Activated CD4-positive, alpha-beta T cell treated with anti-CD3 and anti-CD28 coated beads, Interleukin-2, amount 10 ng/mL, durations not matched to agents 24 days and 14 days (primary cell): ENCODE data around the gene CBL. TPM values are rescaled to one million over a fixed set of nuclear protein-coding genes. Genes with fewer than 3 reads are reported as not detected.
"Not testable (repeated sequence)": the region's sequence is repeated elsewhere in the genome, so short reads cannot be mapped to it uniquely, and the experiment has no call there.

Source experiments
- DNase-seq: peaks from one replicate; pipeline ENCODE4 v3.0.0; 2022
- H3K27ac Mint-ChIP-seq: one replicate; pipeline ENCODE4 v1.8.0; 2022; ENCODE audit warnings: mild to moderate bottlenecking, mixed read lengths
- H3K27me3 Mint-ChIP-seq: one replicate; pipeline ENCODE4 v1.8.0; 2022; ENCODE audit warnings: mixed read lengths
- H3K36me3 Mint-ChIP-seq: one replicate; pipeline ENCODE4 v1.8.0; 2022; ENCODE audit warnings: low read depth, mild to moderate bottlenecking, mixed read lengths
- H3K4me1 Mint-ChIP-seq: one replicate; pipeline ENCODE4 v1.8.0; 2021; ENCODE audit warnings: mixed read lengths
- H3K4me3 Mint-ChIP-seq: one replicate; pipeline ENCODE4 v1.8.0; 2022; ENCODE audit warnings: mild to moderate bottlenecking, moderate library complexity, mixed read lengths
- H3K9me3 Mint-ChIP-seq: one replicate; pipeline ENCODE4 v1.8.0; 2021; ENCODE audit warnings: mixed read lengths
- intact Hi-C: fragments of 100-400 bp; cut with micrococcal nuclease; formaldehyde crosslinking; loops from one replicate; pipeline ENCODE4 v1.15.1; 2023
- total RNA-seq: library from RNA; stranded (reverse); gene quantifications from 2 replicates; pipeline ENCODE4 v1.2.3, GENCODE V29; 2022

The CBL gene
- total RNA-seq, 1 donor from 2014 or later: 36.5 TPM

DNA sequence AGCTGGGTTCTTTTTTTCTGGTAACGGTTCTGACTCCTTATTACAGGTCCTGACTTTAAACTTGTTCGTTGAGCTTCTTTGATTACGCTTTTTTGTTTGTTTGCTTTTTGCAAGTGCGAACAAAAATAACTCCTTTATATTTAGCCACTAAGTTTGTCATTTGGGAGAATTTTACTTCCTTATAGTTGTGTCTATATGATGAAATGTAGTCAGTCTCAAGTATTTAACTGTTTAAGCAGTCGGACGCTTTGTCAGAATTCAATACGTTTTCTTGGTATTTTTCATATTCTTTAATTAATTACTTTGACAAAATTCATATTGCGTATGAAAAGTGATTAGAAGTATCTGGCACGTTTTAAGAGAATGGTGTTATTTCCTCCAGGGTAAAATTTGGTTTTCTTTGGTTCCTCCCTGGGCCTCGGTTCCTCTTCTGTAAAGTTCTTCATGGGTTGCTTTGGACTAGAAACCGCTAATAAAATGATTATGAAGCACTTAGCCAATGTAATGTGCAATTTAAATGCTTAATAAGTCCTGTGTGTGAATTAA lies 1.3 kb downstream of the CBL start:
- Mint-ChIP-seq H3K4me3 (peak overlapping the region; percentile 99), H3K27ac (peak overlapping the region; percentile 87), H3K9me3 (no peaks in the 10 kb centered on the region), H3K4me1 (peaks cover 18% of the 10 kb centered on the region), H3K36me3 (peaks cover 6% of the 10 kb centered on the region), H3K27me3 (no peaks in the 10 kb centered on the region)
- intact Hi-C loops: loop anchor here (1.0 to 5.0 kb wide), 3 partner anchors 77 to 115 kb away; partner anchors contain the start of gene C2CD2L
- DNase-seq: no peak

DNA sequence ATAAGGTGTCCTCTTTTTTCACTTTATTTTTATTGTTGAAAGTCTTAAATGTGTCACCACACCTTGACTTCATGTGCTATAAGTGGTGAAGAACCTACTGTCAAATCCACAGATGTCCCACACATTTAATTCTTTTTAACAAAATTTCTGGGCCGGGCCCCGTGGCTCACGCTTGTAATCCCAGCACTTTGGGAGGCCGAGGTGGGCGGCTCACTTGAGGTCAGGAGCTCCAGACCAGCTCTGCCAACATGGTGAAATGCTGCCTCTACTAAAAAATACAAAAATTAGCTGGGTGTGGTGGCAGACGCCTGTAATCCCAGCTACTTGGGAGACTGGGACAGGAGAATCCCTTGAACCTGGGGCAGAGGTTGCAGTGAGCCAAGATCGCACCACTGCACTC lies 3.0 kb downstream of the CBL start:
- H3K27ac Mint-ChIP-seq: no peak overlapping the region
- no peaks in the 10 kb centered on the region for H3K9me3 Mint-ChIP-seq
- peaks cover 22% of the 10 kb centered on the region for H3K4me1 Mint-ChIP-seq
- peak overlapping the region; percentile 8 for H3K4me3 Mint-ChIP-seq
- DNase-seq: no peak
- no peaks in the 10 kb centered on the region for H3K27me3 Mint-ChIP-seq
- intact Hi-C loops: loop anchor here (5.0 kb wide), 2 partner anchors 102 to 113 kb away; partner anchors contain the start of gene C2CD2L
- H3K36me3 Mint-ChIP-seq: peaks cover 9% of the 10 kb centered on the region

DNA sequence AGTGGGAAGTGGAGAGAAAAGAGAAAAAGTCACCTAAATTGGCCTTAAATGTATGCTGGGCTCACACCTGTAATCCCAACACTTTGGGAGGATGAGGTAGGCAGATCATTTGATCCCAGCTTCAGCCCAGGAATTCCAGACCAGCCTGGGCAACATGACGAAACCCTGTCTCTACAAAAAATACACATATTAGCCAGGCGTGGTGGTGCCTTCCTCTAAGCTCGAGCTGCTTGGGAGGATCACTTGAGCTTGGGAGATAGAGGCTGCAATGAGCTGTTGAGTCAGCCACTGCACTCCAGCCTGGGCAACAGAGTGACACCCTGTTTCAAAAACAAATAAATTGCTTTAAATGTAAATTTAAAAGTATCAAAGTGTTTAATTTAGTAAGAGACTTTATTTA lies 3.9 kb downstream of the CBL start:
- Mint-ChIP-seq H3K9me3 (no peaks in the 10 kb centered on the region), H3K36me3 (peaks cover 11% of the 10 kb centered on the region), H3K4me1 (peaks cover 21% of the 10 kb centered on the region), H3K4me3 (no peak overlapping the region), H3K27ac (peak overlapping the region; percentile 48), H3K27me3 (no peaks in the 10 kb centered on the region)
- intact Hi-C loops: no loop called here
- no peak for DNase-seq

DNA sequence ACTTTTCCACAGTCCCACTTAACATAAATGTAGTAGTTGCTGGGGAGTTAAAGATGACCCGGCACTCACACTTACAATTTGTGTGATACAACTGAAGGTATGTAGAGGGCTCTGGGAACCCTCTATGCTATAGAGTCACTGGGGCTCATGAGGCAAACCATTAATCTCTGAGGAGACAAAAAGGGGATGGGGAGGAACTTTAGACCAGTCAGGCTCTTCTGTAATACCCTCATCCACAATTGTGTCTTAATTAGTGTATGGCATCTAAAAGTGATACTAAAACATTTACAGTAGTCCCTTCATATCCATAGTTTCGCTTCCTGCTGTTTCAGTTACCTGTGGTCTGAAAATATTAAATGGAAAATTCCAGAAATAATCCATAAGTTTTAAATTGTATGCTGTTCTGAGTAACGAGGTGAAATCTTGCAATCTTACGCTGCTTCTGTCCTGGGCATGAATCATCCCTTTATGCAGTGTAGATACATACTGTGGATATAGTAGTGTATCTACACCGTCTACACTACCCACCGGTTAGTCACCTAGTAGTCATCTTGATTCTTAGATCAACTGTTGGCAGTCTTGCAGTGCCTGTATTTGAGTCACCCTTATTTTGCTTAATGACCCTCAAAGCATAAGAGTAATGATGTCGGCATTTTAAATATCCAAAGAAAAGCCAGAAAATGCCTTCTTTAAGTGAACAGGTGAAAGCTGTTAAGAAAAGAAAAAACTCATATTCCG lies 12.2 kb downstream of the CBL start:
- H3K36me3 Mint-ChIP-seq: peaks cover 6% of the 10 kb centered on the region
- H3K9me3 Mint-ChIP-seq: no peaks in the 10 kb centered on the region
- peaks cover 23% of the 10 kb centered on the region for H3K4me1 Mint-ChIP-seq
- H3K27ac Mint-ChIP-seq: peak overlapping the region; percentile 26
- H3K4me3 Mint-ChIP-seq: no peak overlapping the region
- H3K27me3 Mint-ChIP-seq: no peaks in the 10 kb centered on the region
- DNase-seq: no peak
- intact Hi-C loops: loop anchor here (1.0 kb wide), 1 partner anchor 12 kb away; the partner anchor contains the start of gene CBL

DNA sequence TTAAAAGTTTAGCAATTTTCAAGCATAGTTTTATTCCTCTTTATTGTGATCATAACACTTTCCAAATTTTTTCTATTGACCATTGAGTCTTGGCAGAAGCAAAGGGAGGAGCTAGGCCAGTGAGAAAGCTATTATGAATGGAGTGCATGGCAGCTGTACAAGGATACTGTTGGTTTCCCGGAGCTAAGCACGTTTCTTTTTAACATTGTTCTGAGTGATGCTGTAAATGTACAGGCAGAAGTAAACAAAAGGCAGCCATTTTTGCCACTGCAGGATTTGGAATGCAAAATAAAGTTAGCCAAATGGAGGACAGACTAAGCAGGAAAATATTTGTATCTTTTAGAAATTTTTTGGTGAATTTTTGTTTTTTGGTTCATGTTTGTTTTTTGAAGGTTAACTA lies 16.2 kb downstream of the CBL start:
- Mint-ChIP-seq H3K4me3 (no peak overlapping the region), H3K4me1 (peaks cover 28% of the 10 kb centered on the region), H3K27me3 (no peaks in the 10 kb centered on the region), H3K9me3 (no peaks in the 10 kb centered on the region), H3K27ac (peak overlapping the region; percentile 47), H3K36me3 (peaks cover 6% of the 10 kb centered on the region)
- no peak for DNase-seq
- intact Hi-C loops: no loop called here

DNA sequence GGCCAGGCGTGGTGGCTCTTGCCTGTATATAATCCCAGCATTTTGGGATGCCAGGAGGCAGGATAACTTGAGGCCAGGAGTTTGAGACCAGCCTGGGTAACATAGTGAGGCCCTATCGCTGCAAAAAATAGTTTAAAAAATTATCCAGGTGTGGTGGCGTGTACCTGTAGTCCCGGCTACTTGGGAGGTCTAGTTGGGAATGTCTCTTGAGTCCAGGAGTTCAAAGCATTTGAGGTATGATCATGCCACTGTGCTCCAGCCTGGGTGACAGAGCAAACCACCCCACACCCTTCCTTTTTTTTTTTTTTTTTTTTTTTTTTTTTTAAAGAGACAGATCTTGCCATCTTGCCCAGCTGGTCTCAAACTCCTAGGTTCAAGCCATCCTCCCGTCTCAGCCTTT lies 16.8 kb downstream of the CBL start:
- intact Hi-C loops: no loop called here
- Mint-ChIP-seq H3K27ac (no peak overlapping the region), H3K4me1 (peaks cover 25% of the 10 kb centered on the region), H3K9me3 (no peaks in the 10 kb centered on the region), H3K27me3 (no peaks in the 10 kb centered on the region), H3K36me3 (peaks cover 6% of the 10 kb centered on the region), H3K4me3 (no peak overlapping the region)
- DNase-seq: no peak

DNA sequence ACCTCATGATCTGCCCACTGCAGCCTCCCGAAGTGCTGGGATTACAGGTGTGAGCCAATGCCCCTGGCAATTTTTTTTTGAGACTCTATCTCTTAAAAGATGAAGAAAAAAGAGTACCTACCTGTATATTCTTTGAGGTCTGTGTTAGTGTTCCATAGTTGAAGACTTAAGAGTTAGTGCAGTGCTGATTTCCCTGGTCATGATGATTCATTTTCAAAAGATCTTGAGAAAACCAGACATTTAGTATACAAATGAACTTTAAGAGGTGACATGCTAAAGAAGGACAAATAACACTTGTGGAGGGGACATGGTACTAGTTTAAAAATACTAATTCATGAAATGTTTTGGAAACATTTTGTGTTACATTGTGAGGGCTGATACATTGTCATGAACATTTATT lies 17.7 kb downstream of the CBL start:
- DNase-seq: no peak
- H3K4me1 Mint-ChIP-seq: peaks cover 25% of the 10 kb centered on the region
- no peak overlapping the region for H3K4me3 Mint-ChIP-seq
- H3K36me3 Mint-ChIP-seq: peaks cover 6% of the 10 kb centered on the region
- intact Hi-C loops: no loop called here
- H3K27me3 Mint-ChIP-seq: no peaks in the 10 kb centered on the region
- no peaks in the 10 kb centered on the region for H3K9me3 Mint-ChIP-seq
- peak overlapping the region; percentile 9 for H3K27ac Mint-ChIP-seq

DNA sequence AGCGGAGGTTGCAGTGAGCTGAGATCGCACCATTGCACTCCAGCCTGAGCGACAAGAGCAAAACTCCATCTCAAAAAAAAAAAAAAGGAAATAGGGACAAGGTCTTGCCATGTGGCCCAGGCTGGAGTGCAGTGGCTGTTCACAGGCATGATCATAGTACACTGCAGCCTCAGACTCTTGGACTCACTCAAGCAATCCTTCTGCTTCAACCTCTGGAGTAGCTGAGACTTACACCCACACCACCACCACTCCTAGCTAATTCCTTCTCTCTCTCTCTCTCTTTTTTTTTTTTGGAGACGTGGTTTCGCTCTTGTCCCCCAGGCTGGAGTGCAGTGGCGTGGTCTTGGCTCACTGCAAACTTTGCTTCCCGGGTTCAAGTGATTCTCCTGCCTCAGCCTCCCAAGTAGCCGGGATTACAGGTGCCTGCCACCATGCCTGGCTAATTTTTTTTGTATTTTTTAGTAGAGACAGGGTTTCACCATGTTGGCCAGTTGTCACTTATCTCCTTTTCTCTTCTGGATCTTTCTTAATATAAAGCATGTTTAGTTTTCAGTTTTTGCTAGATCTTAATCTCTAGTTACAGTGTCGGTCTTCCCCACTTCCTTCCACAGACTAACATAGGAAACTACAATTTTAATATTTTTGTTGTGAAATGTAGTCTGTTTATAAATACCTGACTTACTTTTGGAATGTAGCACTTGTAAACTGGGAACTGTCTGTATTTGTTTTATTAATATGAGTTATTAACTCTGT lies 22.6 kb downstream of the CBL start:
- H3K4me3 Mint-ChIP-seq: peak overlapping the region; percentile 54
- H3K36me3 Mint-ChIP-seq: peaks cover 23% of the 10 kb centered on the region
- H3K27me3 Mint-ChIP-seq, H3K9me3 Mint-ChIP-seq, intact Hi-C loops, DNase-seq: not testable (repeated sequence)
- H3K4me1 Mint-ChIP-seq: peaks cover 32% of the 10 kb centered on the region
- peak overlapping the region; percentile 51 for H3K27ac Mint-ChIP-seq

DNA sequence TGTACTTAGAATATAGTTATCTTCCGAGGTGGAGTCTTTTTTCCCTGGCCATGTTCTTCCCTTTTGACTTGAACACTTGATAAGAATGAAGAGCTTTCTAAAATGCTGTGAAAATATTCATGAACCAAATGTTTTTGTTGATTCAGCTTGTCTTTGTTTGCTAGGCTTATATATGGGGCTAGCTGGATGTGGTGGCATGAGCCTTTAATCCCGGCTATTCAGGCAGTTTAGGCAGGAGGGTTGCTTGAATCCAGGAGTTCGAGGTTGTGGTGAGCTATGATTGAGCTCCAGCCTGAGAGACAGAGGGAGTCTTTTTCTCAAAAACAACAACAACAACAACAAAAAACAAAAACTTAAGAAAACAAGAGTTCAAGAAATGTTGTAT lies 23.1 kb downstream of the CBL start:
- Mint-ChIP-seq H3K36me3 (peaks cover 23% of the 10 kb centered on the region), H3K9me3 (no peaks in the 10 kb centered on the region), H3K27ac (peak overlapping the region; percentile 51), H3K4me1 (peaks cover 26% of the 10 kb centered on the region), H3K27me3 (no peaks in the 10 kb centered on the region), H3K4me3 (peak overlapping the region; percentile 54)
- no peak for DNase-seq
- intact Hi-C loops: no loop called here

DNA sequence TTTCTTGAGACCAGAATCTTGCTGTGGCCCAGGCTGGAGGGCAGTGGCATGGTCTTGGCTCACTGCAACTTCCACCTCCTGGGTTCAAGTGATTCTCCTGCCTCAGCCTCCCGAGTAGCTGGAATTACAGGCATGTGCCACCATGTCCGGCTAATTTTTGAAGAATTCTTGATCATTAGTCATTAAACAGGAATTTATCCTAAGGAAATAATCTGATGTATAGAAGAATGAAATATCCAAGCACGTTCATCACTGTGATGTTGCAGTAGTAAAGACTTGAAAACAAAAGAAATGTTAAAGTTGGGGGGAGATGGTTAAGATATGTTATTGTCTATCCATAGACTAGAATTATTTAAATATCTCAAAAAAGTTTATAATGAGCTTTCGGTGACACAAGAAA lies 23.6 kb downstream of the CBL start:
- intact Hi-C loops: no loop called here
- Mint-ChIP-seq H3K9me3 (no peaks in the 10 kb centered on the region), H3K27ac (no peak overlapping the region), H3K27me3 (no peaks in the 10 kb centered on the region), H3K4me3 (no peak overlapping the region), H3K4me1 (peaks cover 27% of the 10 kb centered on the region), H3K36me3 (peaks cover 27% of the 10 kb centered on the region)
- DNase-seq: no peak

DNA sequence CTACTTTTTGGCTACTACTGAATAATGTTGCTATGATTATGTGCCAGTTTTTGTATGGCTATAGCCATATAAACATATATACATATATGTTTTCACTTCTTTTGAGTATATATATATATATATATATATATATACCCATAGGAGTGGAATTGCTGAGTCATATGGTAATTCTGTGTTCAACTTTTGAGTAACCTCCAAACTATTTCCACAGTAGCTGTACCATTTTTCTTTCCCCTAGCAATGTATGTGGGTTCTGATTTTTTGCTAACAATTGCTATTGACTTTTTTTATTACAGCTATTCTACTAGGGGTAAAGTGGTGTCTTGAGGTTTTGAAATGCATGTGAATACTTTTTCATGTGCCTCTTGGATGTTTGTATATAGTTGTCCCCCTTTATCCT lies 30.4 kb downstream of the CBL start:
- Mint-ChIP-seq H3K4me1 (peaks cover 39% of the 10 kb centered on the region), H3K9me3 (peaks cover 3% of the 10 kb centered on the region), H3K4me3 (no peak overlapping the region), H3K27me3 (no peaks in the 10 kb centered on the region), H3K36me3 (peaks cover 58% of the 10 kb centered on the region), H3K27ac (peak overlapping the region; percentile 94)
- DNase-seq: no peak
- intact Hi-C loops: loop anchor here (1.0 kb wide), 1 partner anchor 27 kb away; no protein-coding TSS in a partner anchor

DNA sequence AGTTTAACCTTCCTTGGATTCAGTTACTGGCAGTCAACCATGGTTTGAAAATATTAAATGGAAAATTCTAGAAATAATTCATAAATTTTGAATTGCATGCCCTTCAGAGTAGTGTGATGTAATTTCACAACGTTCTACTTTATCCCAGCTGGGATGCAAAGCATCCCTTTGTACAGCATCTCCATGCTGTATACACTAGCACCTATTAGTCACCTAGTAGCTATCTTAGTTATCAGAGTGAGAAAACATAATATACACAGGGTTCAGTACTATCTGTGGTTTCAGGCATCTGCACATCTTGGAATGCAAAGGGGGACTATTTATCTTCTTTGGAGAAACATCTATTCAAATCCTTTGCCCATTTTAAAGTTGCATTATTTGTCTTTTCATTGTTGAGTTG lies 30.8 kb downstream of the CBL start:
- intact Hi-C loops: loop anchor here (1.0 kb wide), 1 partner anchor 26 kb away; no protein-coding TSS in a partner anchor
- Mint-ChIP-seq H3K4me3 (no peak overlapping the region), H3K36me3 (peaks cover 62% of the 10 kb centered on the region)

DNA sequence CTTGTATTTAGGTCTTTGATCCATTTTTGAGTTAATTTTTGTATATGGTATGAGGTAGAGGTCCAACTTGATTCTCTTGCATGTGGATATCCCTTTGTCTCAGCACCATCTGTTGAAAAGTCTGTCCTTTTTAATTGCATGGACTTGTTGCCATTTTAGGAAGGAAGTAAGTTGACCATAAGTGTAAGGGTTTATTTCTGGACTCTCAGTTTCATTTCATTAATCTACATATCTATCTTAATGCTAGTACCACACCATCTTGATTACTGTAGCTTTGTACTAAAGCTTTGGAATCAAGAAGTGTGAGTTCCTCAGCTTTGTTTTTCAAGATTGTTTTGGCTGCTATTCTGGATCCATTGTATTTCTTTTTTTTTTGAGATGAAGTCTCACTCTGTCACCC lies 31.4 kb downstream of the CBL start:
- Mint-ChIP-seq H3K4me1 (peaks cover 44% of the 10 kb centered on the region), H3K4me3 (no peak overlapping the region), H3K27ac (no peak overlapping the region), H3K36me3 (peaks cover 58% of the 10 kb centered on the region), H3K27me3 (no peaks in the 10 kb centered on the region), H3K9me3 (peaks cover 3% of the 10 kb centered on the region)
- DNase-seq: no peak
- intact Hi-C loops: no loop called here

More for the DNA sequence above, 30.8 kb downstream of the CBL start:
- no peaks in the 10 kb centered on the region for H3K27me3 Mint-ChIP-seq
- DNase-seq: no peak
- H3K27ac Mint-ChIP-seq: peak overlapping the region; percentile 80
- peaks cover 42% of the 10 kb centered on the region for H3K4me1 Mint-ChIP-seq
- peaks cover 3% of the 10 kb centered on the region for H3K9me3 Mint-ChIP-seq
